NCI-H345 treated with DMSO at 0.1 percent for 48 hours (cell line): ENCODE results near the gene CDH13.

Source experiments
- DNase-seq: peaks from one replicate; lab custom pipeline; 2025; ENCODE audit not compliant: unreplicated experiment; lab: John Stamatoyannopoulos, UW

Gene CDH13

DNA sequence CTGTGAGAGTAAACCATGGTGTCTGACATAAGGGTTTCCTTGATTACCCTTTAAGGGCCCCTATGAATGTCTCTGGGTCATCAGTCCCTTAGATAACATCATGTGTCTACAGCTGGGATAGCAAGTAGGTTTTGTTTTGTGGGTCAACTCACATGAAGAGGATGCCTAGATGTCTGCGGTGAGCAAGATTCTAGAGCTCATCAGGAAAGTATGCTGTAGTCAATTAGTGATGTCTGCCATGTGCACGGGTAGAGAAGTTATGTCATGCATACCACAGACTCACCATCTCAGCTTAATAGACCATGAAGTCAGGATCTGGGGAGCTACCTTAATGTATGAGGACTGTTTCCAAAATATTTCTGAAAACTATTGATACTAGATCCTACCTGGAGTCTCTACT lies 57.5 kb downstream of the CDH13 start:
- DNase-seq = no peak

DNA sequence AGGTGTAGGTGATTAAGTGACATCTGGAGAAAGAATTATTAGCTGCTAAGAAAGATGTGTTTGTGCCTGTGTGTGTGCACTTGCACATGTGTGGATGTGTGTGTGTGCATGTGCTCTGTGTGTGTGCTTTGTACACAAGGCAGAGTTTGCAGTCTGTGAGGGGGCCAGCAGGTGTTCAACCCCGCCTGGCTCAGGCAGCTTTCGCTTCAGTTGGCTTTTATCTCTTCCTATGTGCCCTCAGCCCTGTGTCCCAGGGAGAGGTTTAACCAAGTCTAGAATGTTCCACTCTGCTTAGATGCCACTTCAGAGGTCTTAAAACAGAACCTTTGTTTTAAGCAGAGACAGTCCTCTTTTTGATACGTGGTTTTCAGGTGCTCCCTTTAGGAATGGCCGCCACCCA lies 58.8 kb downstream of the CDH13 start:
- no peak for DNase-seq

DNA sequence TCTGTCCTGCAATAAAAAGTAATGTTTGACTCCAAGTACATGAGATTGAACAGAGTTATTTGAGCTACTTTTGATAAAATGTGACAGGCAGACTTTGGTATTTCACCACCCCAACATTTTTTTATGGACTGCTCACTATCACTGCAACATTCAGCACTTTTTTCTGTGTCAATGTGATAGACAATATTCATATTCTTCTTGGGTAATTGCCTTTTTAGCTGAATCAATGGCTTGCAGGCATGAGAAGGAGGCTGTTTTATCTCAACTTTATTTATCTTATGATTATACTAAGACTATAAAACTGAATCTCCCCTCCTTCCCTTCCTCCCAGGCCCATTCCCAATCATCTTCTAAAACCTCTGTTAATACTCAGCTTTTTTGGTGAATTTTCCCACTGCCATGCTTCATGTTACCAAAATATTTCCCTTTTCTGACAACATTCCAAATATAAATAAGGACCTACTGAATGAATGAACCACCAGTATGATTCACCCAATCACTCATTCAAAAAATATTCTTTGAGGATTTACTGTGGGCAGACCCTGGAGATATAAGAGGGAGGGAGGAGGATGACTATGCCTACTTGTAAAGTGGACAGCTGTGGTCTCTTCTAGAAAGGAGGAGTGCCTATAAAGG lies 67.6 kb downstream of the CDH13 start:
- DNase-seq = no peak

DNA sequence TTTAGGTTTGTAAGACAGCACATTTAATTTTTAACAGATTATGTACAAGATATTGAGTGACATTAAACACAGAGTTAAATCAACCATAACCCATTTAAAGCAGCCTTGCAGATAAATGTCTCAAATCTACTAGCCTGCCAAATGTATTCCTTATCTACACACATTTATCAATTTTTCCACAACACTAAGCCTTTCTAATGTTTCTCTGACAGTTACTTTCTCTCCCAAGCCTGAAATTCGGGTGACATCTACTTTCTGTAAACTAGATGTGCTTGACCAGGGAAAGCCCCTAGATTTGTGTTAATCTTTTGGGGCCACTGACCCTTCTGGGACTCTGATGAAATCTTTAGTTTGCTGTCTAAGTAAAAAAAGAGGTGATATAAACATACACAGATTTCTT lies 69.0 kb downstream of the CDH13 start:
- DNase-seq = no peak

DNA sequence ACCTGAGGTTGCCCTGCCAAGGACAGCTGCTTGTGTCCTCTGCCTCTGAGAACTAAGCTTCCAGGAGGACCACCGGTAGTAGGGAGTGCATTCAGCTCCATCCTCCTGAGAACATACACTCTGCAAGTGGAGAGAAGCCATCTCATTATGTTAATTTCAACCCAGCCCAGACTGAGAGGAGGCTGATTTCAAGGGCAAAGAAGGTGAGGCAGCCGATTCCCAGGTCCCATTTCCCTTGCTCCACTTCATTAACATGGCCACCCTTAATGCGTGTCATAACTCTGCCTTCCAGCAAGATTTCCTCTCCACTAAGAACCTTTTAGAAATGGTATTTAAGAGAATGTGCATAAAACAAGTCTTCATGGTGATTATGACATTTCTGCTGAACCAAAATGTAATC lies 72.5 kb downstream of the CDH13 start:
- DNase-seq = no peak

DNA sequence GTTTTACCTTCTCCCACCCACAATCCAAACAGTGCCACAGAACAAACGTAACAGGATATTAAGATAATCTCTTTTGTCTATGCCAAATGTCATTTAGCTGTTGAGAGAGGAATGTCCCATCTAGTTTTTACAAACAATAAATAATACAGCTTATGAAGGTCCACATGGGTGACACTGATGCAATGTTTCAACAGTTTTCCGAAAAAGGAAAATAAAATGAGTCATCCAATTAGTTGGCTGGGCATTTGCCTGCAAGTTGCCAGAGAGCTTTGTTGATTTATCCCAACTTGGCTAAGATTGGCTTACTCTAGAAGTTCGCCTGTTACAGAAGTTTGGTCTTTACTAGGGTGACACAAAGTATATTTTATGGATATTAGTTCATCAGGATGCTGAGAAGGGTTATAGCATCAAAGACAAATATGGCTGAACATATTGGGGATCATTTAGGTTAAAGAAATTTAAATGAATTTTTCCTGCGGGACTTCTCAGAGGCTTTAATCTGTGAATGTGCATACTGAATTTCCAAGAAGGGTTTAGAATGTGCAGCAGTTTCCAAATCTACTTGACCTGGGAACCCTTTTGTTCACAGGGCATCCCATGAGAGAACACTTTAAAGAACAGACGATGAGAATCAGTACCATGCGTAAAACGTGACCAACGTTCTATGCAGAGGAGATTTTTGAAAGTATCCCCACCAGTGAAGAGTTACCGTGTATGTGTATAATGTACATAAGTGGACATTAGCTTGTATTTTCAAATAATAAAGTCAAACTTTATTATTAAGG lies 73.1 kb downstream of the CDH13 start:
- DNase-seq = no peak

DNA sequence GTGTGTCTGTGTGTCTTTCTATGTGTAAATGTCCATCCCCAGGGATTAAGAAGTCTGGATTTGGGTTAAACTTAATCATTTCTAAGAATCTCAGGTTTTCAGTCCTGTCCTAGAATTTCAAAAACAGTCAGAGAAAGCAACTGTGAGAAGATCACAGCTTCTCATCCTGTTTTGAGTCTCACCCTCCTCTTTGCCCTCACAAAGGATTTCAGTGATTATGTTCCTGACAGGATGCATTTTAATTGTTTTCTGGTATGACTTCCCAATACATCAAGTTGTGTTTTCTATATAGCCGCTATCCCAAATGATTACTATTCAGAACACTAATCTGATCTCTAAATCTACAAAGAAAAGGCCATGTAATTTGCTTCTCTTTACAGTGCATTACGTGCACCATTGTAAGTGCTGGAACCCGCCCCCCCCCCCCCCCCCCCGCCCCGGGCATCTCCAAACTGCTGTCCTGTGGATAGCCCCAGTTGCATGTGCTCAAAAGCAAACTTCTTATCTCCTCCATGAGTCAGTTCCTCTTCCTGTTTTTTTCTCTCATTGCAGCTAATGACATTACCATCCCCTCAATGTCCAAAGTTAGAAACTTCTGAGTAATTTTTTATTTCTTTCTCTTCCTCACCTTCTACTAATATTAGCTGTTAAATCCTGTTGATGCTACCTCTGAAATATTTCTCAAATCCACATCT lies 73.9 kb downstream of the CDH13 start:
- DNase-seq = no peak

DNA sequence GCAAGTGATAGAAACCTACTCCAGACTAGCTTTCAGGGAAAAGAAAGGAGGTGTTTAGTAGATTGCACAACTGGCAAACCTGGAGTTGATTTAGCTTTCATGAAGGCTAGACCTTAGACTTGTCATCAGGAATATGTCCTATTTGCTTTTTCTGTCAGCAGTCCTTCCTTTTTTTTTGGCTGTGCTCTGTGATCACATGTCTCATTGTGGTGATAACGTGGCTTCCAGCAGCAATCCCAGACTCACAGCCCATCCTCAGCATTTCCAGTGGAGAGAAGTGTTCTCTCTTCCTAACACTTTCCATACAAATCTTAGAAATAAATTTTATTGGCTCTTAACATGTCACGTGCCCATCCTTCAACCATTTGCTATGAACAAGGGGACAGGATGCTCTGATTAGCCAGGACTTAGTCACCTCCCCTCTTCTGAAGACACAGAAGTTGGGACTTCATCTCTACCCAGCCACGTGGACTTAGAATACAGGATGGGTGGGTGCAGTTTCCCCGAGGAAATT lies 74.7 kb downstream of the CDH13 start:
- no peak for DNase-seq

DNA sequence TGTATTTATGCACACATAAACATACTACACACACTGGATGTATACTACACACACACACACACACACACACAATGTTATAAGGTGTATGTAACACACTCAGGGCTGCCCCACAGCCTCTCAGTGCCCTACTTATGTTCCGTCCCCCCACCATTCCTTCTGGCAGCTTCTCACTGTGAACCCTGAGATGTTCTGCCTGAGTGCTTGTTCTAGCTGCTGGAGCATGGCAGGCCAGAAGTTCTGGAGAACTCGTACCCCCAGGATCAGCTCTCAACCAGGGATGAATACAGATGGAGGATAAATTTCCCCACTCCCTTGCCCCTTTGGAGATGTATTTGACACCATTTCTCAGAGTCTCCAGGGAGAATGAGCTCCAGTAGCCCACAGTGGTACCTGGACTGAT lies 76.4 kb downstream of the CDH13 start:
- DNase-seq = no peak

DNA sequence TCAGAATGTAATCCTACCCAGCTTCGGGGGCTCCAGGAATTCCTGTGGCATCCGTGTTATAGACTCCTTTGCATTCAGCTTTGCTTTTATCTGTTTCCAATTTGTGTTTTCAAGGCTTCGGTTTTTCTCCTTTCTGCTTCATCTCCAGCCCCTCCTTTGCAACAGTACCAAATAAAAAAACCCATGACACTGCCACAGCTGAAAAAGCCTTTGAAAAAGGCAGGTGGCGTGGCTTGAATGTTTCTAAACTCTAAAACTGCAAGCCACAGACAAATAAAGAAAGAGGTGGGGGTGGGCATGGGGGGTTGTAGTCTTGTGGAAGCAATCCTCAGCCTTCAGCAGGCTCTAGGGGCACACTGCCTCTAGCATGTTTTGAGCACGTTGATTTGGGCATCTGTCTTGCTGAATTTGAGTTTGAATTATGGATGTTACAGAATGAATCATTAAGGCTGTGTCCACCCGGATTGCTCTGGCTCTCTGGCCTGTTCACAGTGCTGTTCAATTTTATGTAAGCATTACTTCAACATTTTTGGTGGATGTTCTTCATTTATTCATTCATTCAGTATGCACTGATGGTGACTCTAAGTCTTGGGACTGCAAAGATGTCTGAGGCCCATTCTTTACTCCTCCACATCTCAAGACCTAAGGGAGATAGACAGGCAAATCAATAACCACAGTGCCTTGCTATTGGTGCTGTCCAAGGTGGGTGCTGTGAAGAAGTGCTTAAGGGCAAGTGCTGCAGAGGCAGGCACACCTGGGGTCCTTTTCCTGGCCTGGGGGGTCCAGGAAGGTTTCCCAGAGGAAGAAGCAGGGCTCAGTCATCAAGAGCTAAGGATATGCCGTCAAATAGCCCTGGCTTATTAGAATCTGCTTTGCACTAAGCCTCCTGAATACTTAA lies 77.4 kb downstream of the CDH13 start:
- no peak for DNase-seq

DNA sequence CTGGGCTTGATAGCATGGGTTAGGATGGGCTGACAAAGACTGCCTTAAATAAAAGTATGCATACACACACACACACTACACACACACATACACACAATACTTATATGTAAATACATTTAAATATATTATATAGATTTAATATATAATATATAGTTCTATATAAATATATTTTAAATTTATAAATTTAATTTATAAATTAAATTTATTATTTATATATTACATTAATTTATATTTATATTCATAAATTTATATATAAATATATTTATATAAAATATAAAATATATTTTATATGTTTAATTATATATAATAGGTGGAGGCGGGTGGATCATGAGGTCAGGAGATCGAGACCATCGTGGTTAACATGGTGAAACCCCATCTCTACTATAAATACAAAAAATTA lies 83.2 kb downstream of the CDH13 start:
- no peak for DNase-seq

DNA sequence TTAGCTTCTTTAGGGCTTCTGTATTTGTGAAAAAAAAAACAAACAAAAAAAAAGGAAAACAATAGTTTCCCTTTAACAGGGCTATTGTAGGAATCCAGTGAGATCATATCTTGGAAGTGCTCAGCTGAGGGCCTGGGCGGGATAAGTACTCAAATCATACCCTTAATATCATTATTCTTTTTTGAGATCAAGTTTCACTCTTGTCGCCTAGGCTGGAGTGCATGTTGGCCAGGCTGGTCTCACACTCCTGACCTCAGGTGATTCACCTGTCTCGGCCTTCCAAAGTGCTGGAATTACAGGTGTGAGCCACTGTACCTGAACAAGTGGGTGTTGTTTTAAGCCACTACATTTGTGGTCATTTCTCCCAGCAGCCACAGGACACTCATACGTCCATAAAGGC lies 87.0 kb downstream of the CDH13 start:
- DNase-seq = no peak

DNA sequence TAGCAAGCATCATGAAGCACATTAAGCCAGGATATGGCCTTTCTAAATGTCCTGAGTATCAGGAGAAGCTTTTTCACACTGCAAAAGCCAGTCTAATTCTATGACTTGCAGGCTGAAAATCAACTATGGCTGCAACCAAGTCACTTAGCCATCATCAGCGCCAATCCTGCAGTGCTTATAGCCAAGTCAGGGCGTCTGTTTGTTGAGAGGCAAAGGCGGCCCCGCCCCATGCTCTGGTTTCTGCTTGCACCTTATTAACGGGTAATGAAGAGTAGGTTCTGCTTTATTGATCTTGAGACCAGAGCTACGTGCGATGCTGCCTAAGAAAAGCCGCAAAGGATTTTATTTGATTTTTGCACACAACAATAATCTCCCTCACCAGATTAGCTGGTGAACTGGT lies 88.4 kb downstream of the CDH13 start:
- no peak for DNase-seq

DNA sequence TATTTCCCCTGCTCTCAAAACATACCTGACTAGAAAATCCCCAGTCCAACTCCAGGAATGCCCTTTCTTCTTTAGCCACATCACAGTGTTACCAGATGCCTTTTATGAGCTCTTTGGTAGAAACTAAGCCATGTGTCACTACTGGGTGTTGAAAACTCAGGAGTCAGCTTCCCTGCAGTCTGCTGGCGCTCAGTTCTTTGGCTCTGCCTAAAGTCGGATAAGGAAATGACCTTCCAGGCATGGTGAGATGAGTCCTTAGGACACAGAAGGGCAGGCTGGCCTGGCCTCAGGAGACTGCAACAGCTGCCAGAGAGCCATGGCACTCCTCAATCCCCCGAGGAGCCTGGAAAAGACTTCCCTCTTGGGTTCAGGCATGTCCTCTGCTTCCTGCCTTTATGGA lies 89.1 kb downstream of the CDH13 start:
- DNase-seq = no peak

DNA sequence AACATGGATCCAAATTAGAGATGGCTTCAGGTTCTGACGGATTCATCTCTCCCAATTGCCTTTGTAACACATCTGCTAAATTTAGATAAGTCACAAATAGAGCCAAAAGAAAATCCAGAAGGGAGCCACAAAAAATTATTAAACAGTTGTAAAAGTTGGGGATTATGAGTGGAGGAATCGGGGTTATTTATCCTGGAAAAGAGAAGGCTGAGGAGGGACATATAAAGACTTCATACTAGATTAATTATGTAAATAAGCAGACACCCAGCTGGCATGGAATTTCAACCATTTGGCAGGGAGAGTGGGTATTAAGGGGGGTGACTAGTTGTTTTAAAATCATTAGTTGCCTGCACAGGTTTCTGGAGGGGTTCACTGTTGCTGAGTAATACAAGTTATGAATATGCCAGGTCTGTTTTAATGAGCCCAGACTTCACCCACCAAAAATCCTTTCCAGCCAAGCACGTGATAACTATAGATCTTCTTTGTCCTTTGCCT lies 89.6 kb downstream of the CDH13 start:
- no peak for DNase-seq

DNA sequence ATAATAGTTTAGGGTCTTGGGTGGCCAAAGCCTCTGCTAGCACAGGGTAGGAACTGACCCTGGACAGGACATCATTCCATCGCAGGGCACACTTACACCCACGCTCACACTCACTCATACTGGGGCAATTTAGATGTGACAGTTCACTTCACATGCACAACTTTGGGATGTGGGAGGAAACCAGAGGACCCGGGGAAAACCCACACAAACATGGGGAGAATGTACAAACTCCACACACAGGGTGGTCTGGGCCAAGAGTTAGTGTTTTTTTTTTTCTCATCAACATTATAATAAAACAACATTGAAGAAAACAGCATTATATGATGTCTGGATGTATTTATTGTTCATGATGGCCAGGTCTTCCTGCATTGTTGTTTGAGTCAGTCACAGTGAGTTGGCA lies 93.6 kb downstream of the CDH13 start:
- no peak for DNase-seq

DNA sequence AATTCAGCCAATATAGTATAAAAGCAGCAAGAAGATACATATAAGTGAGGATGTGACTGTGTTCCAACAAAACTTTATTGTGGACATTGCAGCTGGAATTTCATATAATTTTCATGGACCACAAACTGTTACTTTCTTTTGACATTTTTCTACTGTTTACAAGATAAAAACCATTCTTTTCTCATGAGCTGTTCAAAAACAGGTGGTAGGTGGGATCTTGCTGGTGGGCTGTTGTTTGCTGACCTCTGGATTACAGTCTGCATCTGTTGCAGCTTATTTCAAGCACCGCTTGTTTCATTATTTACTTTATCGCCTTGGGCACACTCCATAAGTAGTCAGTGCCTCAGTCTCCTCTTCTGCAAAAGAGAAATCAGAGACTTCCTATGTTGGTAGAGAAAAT lies 99.5 kb downstream of the CDH13 start:
- no peak for DNase-seq

DNA sequence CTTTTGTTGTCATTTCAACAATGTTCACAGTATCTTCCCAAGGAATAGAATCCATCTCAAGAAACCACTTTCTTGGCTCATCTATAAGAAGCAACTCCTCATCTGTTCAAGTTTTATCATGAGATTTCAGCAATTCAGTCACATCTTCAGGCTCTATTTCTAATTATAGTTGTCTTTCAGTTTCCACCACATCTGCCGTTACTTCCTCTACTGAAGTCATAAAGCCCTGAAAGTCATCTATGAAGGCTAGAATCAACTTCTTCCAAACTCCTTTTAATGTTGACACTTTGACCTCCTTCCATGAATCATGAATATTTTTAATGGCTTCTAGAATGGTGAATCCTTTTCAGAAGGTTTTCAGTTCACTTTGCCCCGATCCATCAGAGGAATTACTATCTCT lies 102.1 kb downstream of the CDH13 start:
- no peak for DNase-seq

DNA sequence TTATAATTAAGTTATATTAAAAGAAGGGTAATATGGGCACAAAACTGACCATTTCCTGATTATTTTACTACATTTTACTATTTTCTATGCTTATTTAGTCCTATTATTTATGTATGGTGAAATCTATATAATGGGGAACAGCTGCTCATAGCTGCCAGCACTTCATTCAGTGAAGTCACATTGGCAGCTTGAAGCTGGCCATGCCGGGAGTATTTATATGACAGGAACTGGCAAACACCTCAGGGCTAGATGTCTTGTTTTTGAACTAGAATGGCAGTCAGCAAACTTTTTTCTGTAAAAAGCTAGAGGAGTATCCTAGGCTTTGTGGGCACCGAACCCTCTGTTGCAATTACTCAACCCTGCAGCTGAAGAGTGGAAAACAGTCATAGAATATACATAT lies 104.1 kb downstream of the CDH13 start:
- DNase-seq = no peak

DNA sequence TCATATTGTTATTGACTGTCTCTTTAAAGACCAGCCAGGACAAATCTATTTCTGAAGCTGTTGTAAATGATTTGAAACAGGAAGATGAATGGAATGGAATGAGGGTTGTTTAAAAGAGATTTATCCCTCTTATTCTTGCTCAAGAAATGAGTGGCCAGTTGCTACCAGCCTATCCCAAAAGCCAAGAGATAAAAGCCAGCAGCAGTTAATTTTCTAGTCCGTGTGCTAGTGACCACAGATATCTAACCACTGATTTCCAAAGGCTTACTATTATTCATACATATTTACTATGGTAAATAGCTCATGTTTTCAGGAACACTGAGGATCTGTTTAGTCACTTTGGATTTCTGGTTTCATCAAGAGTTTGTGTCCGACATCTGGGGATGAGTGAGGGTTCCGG lies 105.7 kb downstream of the CDH13 start:
- DNase-seq = no peak

DNA sequence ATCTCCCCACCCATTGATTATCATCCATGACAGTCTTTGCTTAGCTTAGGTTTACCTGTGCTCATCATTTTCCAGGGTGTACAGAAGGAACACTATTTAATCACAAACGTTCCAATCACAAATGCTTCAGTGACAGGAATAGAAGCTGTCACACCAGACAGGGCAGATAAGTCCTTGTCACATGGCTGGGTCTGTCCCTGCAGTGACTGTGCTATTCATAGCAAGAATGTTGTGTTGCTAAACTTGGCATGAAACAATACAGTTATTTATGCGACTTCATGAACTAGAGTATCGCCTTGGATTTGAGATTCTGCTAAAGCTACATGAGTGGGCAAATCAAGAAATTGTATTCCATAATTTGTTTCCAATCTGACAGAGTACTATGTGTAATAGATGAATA lies 108.4 kb downstream of the CDH13 start:
- DNase-seq = no peak
